HEK293 (cell line): ENCODE measurements around the gene EML6.
"Not testable (repeated sequence)": the region's sequence is repeated elsewhere in the genome, so short reads cannot be mapped to it uniquely, and the experiment has no call there.

Experiments used
- CTCF ChIA-PET: fragments of 350-600 bp; formaldehyde crosslinking; extraction: SDS; loops from one replicate; lab custom pipeline; 2021; ENCODE audit warnings: antibody characterized with exemption; lab: Yijun Ruan, JAX
- POLR2A ChIA-PET: fragments of 300-600 bp; formaldehyde crosslinking; extraction: SDS; loops from one replicate; lab custom pipeline; 2020; ENCODE audit warnings: antibody characterized with exemption, inconsistent platforms; lab: Yijun Ruan, JAX
- H3K27ac ChIP-seq: fragments of 200-500 bp; sonication (Bioruptor generic); 2 replicates; pipeline ENCODE4 v1.5.1; 2014; ENCODE audit warnings: low read depth, low read length, control low read depth, inconsistent platforms; ENCODE audit errors: extremely low read depth
- H3K36me3 ChIP-seq, 2 experiments: fragments of 200-500 bp in 1 of 2; sonication (Bioruptor generic) in 1 of 2; 1 replicate in 1 of 2; 2 replicates in 1 of 2; pipeline ENCODE4 v1.5.1; 2014 to 2017; ENCODE audit warnings: inconsistent platforms in 2 of 2, low read length in 2 of 2; ENCODE audit not compliant: control insufficient read depth in 2 of 2, insufficient read depth in 1 of 2
- H3K4me1 ChIP-seq: fragments of 200-500 bp; sonication (Bioruptor generic); 2 replicates; pipeline ENCODE4 v1.5.1; 2014; ENCODE audit warnings: mild to moderate bottlenecking, low read length, inconsistent platforms; ENCODE audit not compliant: control insufficient read depth, insufficient read depth
- H3K4me3 ChIP-seq: 2 replicates; pipeline ENCODE4 v1.5.1; 2011; ENCODE audit warnings: low read depth, mild to moderate bottlenecking, control low read depth, low read length, moderate library complexity
- H3K9me3 ChIP-seq: fragments of 200-500 bp; sonication (Bioruptor generic); 2 replicates; pipeline ENCODE4 v1.5.1; 2014; ENCODE audit warnings: low read depth, low read length, inconsistent platforms; ENCODE audit not compliant: control insufficient read depth, insufficient read depth
- EGR2 ChIP-seq: fragments of 450-650 bp; formaldehyde crosslinking; IDR thresholded peaks from 2 replicates; pipeline ENCODE4 v1.5.1; 2016; ENCODE audit warnings: low read depth, missing biosample characterization, missing genetic modification characterization
- KLF10 ChIP-seq: fragments of 450-650 bp; IDR thresholded peaks from 2 replicates; pipeline ENCODE4 v1.5.1; 2018; ENCODE audit warnings: missing biosample characterization, mild to moderate bottlenecking, missing genetic modification characterization
- OSR2 ChIP-seq: fragments of 450-650 bp; formaldehyde crosslinking; IDR thresholded peaks from 2 replicates; pipeline ENCODE4 v1.5.1; 2016; ENCODE audit warnings: missing biosample characterization, missing genetic modification characterization
- PRDM1 ChIP-seq: fragments of 450-650 bp; formaldehyde crosslinking; IDR thresholded peaks from 2 replicates; pipeline ENCODE4; 2016; ENCODE audit warnings: missing biosample characterization, missing genetic modification characterization
- SCRT1 ChIP-seq: fragments of 450-650 bp; formaldehyde crosslinking; IDR thresholded peaks from 2 replicates; pipeline ENCODE4 v1.5.1; 2016; ENCODE audit warnings: missing biosample characterization, missing genetic modification characterization, borderline replicate concordance
- TCF7L2 ChIP-seq: IDR thresholded peaks from 2 replicates; pipeline ENCODE4 v1.6.1; 2011; ENCODE audit warnings: low read depth, mild to moderate bottlenecking, inconsistent platforms, low read length, moderate library complexity, borderline replicate concordance
- TRIM28 ChIP-seq: IDR thresholded peaks from 2 replicates; pipeline ENCODE4 v1.6.1; 2011; ENCODE audit warnings: low read length, control low read depth, borderline replicate concordance
- ZBTB48 ChIP-seq: fragments of 450-650 bp; formaldehyde crosslinking; IDR thresholded peaks from 2 replicates; pipeline ENCODE4 v1.5.1; 2016; ENCODE audit warnings: missing biosample characterization, missing genetic modification characterization
- ZFP69B ChIP-seq: fragments of 450-650 bp; formaldehyde crosslinking; IDR thresholded peaks from 2 replicates; pipeline ENCODE4 v1.5.1; 2016; ENCODE audit warnings: missing biosample characterization, missing genetic modification characterization
- ZNF112 ChIP-seq: fragments of 450-650 bp; formaldehyde crosslinking; IDR thresholded peaks from 2 replicates; pipeline ENCODE4 v1.5.0; 2017; ENCODE audit warnings: missing biosample characterization, missing genetic modification characterization
- ZNF202 ChIP-seq: fragments of 450-650 bp; formaldehyde crosslinking; IDR thresholded peaks from 2 replicates; pipeline ENCODE4 v1.5.1; 2016; ENCODE audit warnings: missing biosample characterization, missing genetic modification characterization, borderline replicate concordance
- ZNF48 ChIP-seq: fragments of 450-650 bp; formaldehyde crosslinking; IDR thresholded peaks from 2 replicates; pipeline ENCODE4 v1.5.1; 2016; ENCODE audit warnings: missing biosample characterization, missing genetic modification characterization
- ZNF529 ChIP-seq: fragments of 450-650 bp; formaldehyde crosslinking; IDR thresholded peaks from 2 replicates; pipeline ENCODE4 v1.5.1; 2017; ENCODE audit warnings: missing genetic modification characterization, missing biosample characterization; ENCODE audit not compliant: insufficient replicate concordance
- ZNF560 ChIP-seq: fragments of 450-650 bp; formaldehyde crosslinking; IDR thresholded peaks from 2 replicates; pipeline ENCODE4 v1.5.1; 2017; ENCODE audit warnings: missing biosample characterization, missing genetic modification characterization, borderline replicate concordance
- ZNF600 ChIP-seq: fragments of 450-650 bp; formaldehyde crosslinking; IDR thresholded peaks from 2 replicates; pipeline ENCODE4 v1.5.1; 2016; ENCODE audit warnings: missing biosample characterization, missing genetic modification characterization
- ZNF664 ChIP-seq: fragments of 450-650 bp; formaldehyde crosslinking; IDR thresholded peaks from 2 replicates; pipeline ENCODE4 v1.5.1; 2016; ENCODE audit warnings: missing biosample characterization, missing genetic modification characterization
- ZNF776 ChIP-seq: fragments of 450-650 bp; formaldehyde crosslinking; IDR thresholded peaks from 2 replicates; pipeline ENCODE4 v1.5.0; 2017; ENCODE audit warnings: missing biosample characterization, missing genetic modification characterization, borderline replicate concordance
- ZNF830 ChIP-seq: fragments of 450-650 bp; IDR thresholded peaks from 2 replicates; pipeline ENCODE4 v1.5.0; 2018; ENCODE audit warnings: missing biosample characterization, missing genetic modification characterization, low read depth, mild to moderate bottlenecking, moderate library complexity
- ZSCAN23 ChIP-seq: fragments of 450-650 bp; formaldehyde crosslinking; IDR thresholded peaks from 2 replicates; pipeline ENCODE4 v1.5.1; 2016; ENCODE audit warnings: missing biosample characterization, missing genetic modification characterization
- TF ChIP-seq, protein P1 (sequence below): fragments of 450-650 bp; formaldehyde crosslinking; IDR thresholded peaks from 2 replicates; pipeline ENCODE4 v1.5.1; 2017; ENCODE audit warnings: missing biosample characterization, missing genetic modification characterization
- TF ChIP-seq, protein P2 (sequence below): fragments of 450-650 bp; formaldehyde crosslinking; IDR thresholded peaks from 2 replicates; pipeline ENCODE4 v1.5.1; 2016; ENCODE audit warnings: missing biosample characterization, missing genetic modification characterization, borderline replicate concordance
- TF ChIP-seq, protein P3 (sequence below): fragments of 450-650 bp; formaldehyde crosslinking; IDR thresholded peaks from 2 replicates; pipeline ENCODE4 v1.5.1; 2016; ENCODE audit warnings: missing biosample characterization, missing genetic modification characterization
- TF ChIP-seq, protein P4 (sequence below): fragments of 450-650 bp; formaldehyde crosslinking; IDR thresholded peaks from 2 replicates; pipeline ENCODE4 v1.5.1; 2017; ENCODE audit warnings: missing biosample characterization, missing genetic modification characterization

Gene EML6

DNA sequence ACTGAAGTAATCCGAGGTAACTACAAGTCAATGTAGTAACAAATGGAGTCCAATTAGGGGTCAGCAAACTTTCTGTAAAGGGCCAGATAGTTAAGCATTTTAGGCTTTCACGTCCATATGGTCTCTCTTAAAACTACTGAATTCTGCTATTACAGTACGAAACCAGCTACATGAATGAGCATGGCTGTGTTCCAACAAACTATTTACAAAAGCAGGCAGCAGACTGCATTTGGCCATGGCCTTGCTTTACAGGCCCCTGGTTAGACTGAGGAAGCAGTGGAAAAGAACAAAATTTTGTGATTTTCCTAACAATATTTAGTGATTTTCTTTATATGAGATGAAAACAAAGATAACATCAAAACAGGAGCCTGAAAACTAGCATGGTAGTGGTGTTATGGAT is 262.8 kb downstream of the EML6 start (continued):
- TF ChIP-seq ZNF112 (tag by site-specific recombination), result no peak
- TF ChIP-seq TCF7L2, result no peak
- TF ChIP-seq EGR2 (tag by site-specific recombination), result no peak
- TF ChIP-seq ZNF600 (tag by site-specific recombination), result no peak
- no peak for TF ChIP-seq SCRT1 (tag by site-specific recombination)

DNA sequence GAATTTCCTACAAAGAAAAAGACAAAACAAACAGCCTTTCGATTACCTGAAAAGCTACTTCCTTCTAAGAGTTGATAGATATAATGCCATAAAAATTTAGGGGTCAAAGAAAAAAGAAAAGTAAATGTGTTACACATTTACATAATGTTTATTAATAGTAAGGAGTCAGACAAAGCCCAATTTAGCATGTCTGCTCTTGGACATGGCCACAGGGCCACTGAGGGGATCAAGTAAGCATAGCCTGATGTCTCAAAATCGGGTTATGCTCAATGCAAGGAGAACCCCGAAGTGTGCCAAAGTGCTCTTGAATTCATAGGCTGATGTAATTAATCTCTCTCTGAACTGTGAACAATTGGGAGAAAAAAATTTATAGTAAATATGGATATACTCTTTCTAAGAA is 265.1 kb downstream of the EML6 start:
- TF ChIP-seq ZNF112 (tag by site-specific recombination) (no peak), ZBTB48 (tag by site-specific recombination) (no peak)
- TF ChIP-seq, protein P1, sequence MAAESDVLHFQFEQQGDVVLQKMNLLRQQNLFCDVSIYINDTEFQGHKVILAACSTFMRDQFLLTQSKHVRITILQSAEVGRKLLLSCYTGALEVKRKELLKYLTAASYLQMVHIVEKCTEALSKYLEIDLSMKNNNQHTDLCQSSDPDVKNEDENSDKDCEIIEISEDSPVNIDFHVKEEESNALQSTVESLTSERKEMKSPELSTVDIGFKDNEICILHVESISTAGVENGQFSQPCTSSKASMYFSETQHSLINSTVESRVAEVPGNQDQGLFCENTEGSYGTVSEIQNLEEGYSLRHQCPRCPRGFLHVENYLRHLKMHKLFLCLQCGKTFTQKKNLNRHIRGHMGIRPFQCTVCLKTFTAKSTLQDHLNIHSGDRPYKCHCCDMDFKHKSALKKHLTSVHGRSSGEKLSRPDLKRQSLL (tag by site-specific recombination), result no peak
- H3K9me3 ChIP-seq, result no peaks in the 10 kb centered on the region
- H3K36me3 ChIP-seq, result peaks cover 0 to 19% of the 10 kb centered on the region in 2 experiments; a peak in 1 of 3 replicates
- H3K4me1 ChIP-seq, result no peaks in the 10 kb centered on the region
- no peak overlapping the region for H3K27ac ChIP-seq
- ChIA-PET POLR2A (no interaction called here), CTCF (no interaction called here)
- H3K4me3 ChIP-seq, result no peak overlapping the region

DNA sequence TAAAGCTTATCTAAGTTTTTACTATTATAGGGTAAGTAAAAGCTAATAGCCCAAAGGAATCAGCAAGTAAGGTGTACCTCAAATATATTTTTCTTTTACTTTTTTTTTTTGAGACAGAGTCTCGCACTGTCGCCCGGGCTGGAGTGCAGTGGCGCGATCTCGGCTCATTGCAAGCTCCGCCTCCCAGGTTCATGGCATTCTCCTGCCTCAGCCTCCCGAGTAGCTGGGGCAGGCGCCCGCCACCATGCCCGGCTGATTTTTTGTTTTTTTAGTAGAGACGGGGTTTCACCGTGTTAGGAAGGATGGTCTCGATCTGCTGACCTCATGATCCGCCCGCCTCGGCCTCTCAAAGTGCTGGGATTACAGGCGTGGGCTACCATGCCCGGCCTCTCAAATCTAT is 267.2 kb downstream of the EML6 start:
- H3K4me3 ChIP-seq, H3K4me1 ChIP-seq, H3K27ac ChIP-seq, POLR2A ChIA-PET, H3K9me3 ChIP-seq: not testable (repeated sequence)
- H3K36me3 ChIP-seq, result peaks cover 0 to 17% of the 10 kb centered on the region in 2 experiments; a peak in 1 of 3 replicates
- CTCF ChIA-PET, result interaction anchor here (1.3 kb wide), 1 partner anchor 24 kb away, joined by 6 read pairs; no protein-coding TSS in a partner anchor
- 0 out of 2 replicates have a peak, but pooled peaks have one; percentile 57 for TF ChIP-seq ZNF202 (tag by site-specific recombination)

DNA sequence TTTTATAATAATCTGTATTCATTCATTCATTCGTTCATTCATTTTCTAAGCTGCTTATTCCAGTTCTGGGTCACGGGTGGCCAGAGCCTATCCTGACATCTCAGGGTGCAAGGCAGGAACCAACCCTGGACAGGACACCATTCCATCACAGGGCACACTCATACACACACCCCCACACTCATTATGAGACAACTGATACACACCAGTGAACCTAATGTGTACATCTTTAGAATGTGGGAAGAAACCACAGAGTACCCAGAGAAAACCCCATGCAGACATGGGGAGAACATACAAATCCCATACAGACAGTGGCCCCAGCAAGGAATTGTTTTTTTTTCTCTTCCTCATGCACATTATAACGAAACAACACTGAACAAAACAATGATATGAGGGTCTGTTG is 272.1 kb downstream of the EML6 start:
- CTCF ChIA-PET, result interaction anchor here (0.6 to 1.0 kb wide), 3 partner anchors 56 to 233 kb away, joined by 3 to 4 read pairs (median 3); no protein-coding TSS in a partner anchor
- Histone ChIP-seq H3K27ac (no peak overlapping the region), H3K4me3 (no peak overlapping the region), H3K4me1 (peaks cover 31% of the 10 kb centered on the region; the same call in 1 of the 2 replicates), H3K9me3 (no peaks in the 10 kb centered on the region), H3K36me3 (no peaks in the 10 kb centered on the region)
- POLR2A ChIA-PET, result no interaction called here
- TF ChIP-seq OSR2 (no peak), PRDM1 (tag by site-specific recombination) (no peak)

DNA sequence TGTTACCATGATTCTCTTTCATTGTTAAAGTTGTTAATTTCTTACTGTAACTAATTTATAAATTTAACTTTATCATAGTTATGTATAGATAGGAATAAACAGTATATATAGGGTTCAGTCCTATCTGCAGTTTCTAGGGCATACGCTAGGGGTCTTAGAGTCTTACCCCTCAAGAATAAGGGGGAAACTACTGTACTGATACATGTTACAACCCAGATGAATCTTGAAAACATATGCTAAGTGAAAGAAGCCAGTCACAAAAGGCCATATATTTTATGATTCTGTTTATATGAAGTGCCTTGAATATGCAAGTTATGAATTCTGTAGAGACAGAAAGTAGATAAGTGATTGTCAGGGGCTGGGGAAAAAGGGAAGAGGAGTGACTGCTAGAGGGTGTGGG is 274.4 kb downstream of the EML6 start:
- CTCF ChIA-PET, result no interaction called here
- H3K36me3 ChIP-seq, result no peaks in the 10 kb centered on the region
- no peak for TF ChIP-seq ZFP69B
- no peak for TF ChIP-seq KLF10 (tag by site-specific recombination)
- TF ChIP-seq, protein P2, sequence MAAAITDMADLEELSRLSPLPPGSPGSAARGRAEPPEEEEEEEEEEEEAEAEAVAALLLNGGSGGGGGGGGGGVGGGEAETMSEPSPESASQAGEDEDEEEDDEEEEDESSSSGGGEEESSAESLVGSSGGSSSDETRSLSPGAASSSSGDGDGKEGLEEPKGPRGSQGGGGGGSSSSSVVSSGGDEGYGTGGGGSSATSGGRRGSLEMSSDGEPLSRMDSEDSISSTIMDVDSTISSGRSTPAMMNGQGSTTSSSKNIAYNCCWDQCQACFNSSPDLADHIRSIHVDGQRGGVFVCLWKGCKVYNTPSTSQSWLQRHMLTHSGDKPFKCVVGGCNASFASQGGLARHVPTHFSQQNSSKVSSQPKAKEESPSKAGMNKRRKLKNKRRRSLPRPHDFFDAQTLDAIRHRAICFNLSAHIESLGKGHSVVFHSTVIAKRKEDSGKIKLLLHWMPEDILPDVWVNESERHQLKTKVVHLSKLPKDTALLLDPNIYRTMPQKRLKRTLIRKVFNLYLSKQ (tag by site-specific recombination), result no peak
- no peak for TF ChIP-seq ZNF776 (tag by site-specific recombination)
- TF ChIP-seq ZNF560 (tag by site-specific recombination), result no peak
- no peak for TF ChIP-seq ZNF830
- no peak for TF ChIP-seq ZSCAN23 (tag by site-specific recombination)
- no peak for TF ChIP-seq ZNF48
- TF ChIP-seq, protein P3, sequence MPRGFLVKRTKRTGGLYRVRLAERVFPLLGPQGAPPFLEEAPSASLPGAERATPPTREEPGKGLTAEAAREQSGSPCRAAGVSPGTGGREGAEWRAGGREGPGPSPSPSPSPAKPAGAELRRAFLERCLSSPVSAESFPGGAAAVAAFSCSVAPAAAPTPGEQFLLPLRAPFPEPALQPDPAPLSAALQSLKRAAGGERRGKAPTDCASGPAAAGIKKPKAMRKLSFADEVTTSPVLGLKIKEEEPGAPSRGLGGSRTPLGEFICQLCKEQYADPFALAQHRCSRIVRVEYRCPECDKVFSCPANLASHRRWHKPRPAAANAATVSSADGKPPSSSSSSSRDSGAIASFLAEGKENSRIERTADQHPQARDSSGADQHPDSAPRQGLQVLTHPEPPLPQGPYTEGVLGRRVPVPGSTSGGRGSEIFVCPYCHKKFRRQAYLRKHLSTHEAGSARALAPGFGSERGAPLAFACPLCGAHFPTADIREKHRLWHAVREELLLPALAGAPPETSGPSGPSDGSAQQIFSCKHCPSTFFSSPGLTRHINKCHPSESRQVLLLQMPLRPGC (tag by site-specific recombination), result no peak
- TF ChIP-seq ZNF529 (tag by site-specific recombination), result no peak
- TF ChIP-seq ZNF664 (tag by site-specific recombination), result no peak
- TF ChIP-seq, protein P4, sequence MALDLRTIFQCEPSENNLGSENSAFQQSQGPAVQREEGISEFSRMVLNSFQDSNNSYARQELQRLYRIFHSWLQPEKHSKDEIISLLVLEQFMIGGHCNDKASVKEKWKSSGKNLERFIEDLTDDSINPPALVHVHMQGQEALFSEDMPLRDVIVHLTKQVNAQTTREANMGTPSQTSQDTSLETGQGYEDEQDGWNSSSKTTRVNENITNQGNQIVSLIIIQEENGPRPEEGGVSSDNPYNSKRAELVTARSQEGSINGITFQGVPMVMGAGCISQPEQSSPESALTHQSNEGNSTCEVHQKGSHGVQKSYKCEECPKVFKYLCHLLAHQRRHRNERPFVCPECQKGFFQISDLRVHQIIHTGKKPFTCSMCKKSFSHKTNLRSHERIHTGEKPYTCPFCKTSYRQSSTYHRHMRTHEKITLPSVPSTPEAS (tag by site-specific recombination), result no peak
- TF ChIP-seq TRIM28, result no peak

More for the DNA sequence above, 274.4 kb downstream of the EML6 start:
- Histone ChIP-seq H3K4me1 (peaks cover 31% of the 10 kb centered on the region; the same call in 1 of the 2 replicates), H3K27ac (no peak overlapping the region), H3K4me3 (no peak overlapping the region), H3K9me3 (no peaks in the 10 kb centered on the region)
- POLR2A ChIA-PET, result no interaction called here
